Stimulated activated CD4-positive, alpha-beta T cell treated with anti-CD3 and anti-CD28 coated beads, Interleukin-4, amount 100 ng/mL, for 1 hour (primary cell): ENCODE measurements around the gene MED12L.
"Not testable (repeated sequence)": the region's sequence is repeated elsewhere in the genome, so short reads cannot be mapped to it uniquely, and the experiment has no call there.

Experiments used
- DNase-seq: peaks from one replicate; pipeline ENCODE4 v3.0.0-alpha.2; 2020

The MED12L gene

DNA sequence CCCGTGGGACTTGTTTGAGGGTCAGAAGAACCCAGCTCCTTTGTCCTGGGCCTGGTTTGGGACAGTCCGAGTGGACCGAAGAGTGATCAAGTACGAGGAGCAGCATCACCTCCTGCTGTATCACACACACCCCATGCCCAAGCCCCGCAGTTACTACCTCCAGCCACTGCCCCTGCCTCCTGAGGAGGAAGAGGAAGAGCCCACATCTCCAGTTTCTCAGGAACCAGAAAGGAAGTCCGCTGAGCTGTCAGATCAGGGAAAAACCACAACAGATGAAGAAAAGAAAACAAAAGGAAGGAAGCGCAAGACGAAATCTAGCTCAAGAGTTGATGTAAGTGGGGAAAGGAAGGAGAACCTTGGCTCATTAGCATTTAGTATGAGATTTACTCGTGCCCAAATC, 302.4 kb downstream of the MED12L start:
- no peak for DNase-seq

DNA sequence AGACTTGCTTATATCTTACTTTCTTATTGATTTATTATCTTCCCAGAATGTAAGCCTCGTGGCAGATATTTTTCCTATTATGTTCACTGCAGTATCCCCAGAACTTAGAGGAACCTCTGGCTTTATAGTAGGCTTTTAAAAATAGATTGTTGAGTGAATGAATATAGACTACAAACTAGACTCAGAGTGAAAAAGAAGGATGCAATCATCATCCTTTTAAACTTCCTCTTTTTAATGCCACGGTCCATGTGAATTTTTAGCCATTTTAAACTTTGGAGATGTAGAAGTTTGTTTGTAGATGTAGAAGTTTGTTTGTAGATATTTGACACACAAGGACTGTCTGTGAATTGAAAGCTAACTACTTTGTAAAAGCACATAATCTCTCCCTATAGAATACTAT, 306.3 kb downstream of the MED12L start:
- DNase-seq, result no peak

DNA sequence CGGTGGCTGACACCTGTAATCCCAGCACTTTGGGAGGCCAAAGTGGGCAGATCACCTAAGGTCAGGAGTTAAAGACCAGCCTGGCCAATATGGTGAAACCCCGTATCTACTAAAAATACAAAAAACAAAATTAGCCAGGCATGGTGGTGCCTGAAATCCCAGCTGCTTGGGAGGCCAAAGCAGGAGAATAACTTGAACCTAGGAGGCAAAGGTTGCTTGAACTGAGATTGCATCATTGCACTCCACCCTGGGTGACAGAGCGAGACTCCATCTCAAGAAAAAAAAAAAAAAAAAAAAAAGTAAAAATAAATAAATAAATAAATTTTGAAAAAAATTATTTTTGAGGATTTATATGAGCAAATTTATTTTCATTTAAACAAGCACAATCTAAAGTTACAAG, 306.7 kb downstream of the MED12L start:
- not testable (repeated sequence) for DNase-seq

DNA sequence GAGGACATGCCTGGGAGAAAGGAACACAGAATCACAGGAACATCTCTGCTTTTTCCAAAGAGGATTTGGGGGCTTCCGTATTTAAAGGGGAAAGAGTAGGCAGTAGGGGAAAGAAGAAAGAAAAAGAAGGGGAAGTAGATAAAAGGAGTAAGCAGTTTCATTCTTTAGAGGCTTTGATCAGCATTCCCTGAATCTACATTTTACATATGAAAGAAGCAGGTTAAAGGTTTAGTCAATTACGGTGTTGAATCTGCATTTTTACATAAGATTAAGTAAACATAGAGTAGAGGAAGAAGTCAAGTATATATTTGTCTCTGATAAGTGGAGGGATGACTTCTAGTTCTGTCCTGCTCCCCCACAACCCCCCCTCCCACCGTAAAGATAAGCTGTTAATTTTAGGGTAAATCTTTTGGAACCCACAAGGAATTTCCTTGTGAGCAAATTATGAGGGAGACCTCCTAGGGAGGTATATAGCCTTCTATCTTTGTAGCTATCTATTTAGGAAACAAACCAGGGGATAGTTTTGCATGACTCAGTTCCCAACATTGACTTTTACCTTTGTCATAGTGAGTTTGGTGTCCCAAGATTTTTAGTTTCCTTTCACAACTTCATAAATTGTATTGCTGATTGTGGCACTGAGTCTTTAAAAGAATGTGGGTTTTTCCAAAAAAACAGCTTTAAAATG, 307.8 kb downstream of the MED12L start:
- DNase-seq, result no peak

DNA sequence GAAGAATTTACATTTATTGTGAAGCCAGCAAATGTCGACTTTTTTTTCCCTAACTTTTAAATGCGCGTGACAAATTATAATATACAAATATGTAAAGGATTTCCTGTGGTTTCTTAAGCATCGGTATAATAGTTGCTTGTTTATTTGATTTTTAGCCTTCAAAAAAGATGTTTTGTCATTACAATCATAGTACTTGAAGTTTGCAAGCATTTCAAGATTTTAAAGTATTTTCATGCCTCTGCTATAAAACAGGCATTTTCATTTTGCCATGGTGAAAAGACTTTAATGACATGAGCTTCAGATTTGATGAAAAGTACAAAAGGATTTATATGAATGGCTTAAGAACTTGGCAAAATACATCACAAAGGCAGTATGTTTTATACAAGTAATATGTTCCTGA, 308.5 kb downstream of the MED12L start:
- DNase-seq, result no peak

DNA sequence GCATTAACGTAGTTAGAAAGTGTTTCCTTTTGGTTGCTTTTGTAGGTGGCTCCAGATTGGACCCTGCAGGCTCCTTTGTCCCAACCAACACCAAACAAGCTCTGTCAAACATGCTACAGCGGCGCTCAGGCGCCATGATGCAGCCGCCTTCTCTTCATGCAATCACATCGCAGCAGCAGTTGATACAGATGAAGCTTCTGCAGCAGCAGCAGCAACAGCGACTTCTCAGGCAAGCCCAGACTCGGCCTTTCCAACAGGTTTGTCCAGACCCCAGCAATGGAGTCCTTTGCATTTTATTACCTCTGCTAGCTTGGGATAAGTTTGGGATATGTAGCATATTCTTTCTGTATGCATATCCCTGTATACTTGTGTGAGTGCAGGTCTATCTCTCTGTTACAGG, 309.1 kb downstream of the MED12L start:
- DNase-seq, result no peak

DNA sequence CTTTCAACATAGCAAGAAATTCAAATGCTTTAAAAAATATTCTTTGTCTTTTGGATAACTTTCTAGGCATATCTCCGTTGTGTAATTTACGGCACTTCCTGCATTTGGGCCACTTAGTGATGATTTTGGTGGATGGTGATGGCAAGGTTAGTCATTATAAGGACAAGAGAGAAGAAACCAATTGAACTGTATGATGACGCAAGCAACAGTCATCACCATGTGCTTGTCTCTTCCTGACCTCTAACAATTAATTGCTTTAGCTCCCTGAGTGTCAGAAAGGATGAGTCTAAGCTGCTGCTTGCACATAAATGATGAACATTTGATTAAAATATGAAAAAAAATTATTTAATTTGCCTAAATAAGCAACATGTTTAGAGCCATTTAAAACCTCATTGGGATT, 310.3 kb downstream of the MED12L start:
- DNase-seq, result no peak

DNA sequence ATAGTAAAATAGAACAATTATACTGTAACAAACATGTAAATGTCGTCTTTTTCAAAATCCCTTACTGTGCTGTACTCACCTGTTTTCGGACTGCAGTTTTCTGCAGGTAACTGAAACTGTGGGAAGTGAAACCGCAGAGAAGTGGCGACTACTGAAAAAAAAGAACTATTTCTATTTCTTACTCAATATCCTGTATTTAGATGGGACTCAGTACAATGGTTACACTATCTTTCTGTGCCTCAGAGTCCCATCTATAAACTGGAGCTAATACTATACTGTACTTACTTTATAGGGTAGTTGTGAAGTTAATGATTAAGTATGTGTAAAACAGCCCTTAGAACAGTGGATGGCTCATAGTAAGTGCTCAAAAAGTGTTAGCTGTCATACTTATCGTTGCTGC, 313.4 kb downstream of the MED12L start:
- DNase-seq, result no peak

DNA sequence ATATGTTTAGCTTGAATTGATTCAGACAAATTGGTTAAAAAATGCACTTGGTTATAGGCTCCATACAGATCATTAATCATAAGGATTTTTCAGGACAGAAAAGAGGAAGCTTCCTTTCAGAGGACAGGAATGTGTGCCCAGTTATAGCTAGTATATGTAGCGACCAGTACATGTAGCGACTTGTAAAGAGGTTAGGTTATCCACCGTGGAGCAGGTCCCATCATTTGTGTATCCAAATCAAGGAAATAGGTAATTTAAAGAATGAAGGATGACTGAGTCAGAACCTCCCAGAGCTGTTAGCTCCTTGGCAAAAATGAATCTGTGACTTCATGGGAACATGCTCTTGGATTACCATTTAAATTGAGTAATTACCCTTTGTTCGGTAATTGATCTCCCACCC, 314.9 kb downstream of the MED12L start:
- DNase-seq, result no peak

DNA sequence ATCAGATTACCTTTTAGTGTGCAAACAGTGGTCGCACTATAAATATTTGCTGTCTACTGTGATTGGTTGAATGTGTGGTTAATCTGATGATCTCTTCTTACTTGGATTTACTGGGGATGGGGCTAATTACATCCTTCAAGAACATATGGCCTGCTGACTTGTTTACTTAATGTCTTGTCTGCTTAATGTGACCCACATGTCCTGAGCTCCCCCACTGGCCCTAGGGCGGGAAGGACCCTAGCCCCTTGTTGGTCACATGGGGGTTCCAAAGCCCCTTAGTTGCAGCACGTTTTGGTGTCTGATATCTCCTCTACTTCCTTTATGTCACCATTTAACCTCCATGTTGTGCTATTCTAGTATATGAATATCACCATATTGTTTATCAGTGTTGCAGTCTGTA, 316.9 kb downstream of the MED12L start:
- no peak for DNase-seq

DNA sequence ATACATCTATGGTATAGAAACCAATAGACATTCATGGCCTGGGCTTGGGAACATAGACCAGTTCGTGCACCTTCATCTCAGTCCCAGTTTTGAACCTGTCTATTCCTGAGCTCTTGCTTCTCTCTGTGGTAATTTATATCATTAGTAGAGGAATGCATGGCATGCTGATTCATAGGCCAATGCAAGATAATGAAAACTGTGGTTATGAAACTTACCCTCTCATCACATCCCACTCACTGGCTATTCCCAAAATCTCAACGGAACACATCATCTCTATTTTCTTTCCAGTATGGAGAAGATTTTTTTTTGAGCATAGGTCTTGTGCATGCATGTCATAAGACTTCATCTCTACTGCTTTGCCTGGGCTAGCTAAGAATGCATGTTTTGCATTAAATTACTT, 317.8 kb downstream of the MED12L start:
- no peak for DNase-seq

DNA sequence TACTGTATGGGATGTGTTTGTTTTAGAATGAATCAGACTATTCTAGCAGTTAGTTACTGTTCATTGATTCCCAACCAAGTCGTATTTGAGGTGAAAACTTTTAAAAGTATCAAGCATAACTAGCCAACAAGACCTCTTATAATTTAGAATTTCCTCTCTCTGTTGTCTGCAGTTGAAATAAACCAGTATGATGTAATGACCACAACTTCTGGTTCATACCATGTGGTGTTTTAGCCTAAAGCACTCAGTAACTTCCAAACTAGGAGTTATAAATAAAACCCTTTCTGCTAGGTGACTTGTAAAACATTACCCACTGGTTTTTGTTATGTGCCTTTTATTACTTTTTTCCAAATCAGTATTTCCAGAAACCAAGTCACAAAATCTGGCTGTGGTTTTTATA, 318.9 kb downstream of the MED12L start:
- DNase-seq, result no peak

DNA sequence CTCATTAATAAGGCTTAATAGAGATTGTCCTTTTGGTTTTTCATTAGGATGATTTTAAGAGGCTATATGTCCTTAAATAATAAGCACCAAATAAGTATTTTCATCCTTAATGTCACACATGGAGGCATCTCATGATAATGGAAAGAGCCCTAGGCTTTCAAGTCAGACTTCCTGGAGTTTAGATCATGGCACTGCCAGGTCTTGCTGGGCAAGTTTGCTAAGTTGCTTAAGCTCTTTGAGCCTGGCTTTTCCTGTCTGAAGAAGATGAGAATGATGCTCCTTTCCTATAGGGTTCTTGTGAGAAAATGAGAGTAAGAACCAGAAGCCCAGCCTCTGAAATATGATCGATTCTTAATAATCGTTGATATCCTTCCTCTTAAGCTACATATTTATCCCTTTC, 322.5 kb downstream of the MED12L start:
- DNase-seq, result no peak

DNA sequence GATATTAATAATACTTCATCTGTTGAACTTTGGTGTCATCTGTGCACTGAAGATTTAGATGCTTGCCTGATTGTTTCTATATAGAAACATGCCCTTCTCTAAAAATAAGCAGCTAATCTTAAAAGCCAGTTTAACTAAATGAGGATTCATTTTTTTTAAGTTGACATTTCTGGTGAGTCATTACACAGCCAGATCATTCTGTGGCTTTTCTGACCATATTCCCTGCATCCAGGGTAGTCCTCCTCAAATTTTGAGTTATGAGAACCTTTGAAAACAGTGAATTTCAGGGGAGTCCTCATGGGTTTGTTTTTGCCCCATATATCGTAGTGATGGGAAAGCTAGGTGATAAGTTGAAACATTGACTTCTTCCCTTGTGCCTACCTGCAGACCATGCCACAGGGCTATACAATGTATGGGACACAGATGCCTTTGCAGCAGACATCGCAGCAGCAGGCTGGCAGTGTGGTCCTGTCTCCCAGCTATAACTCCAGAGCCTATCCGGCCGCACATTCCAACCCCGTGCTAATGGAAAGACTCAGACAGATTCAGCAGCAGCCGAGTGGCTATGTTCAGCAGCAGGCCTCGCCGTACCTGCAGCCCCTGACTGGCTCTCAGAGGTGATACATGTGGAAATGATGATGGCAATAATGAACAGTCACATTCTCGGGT, 325.6 kb downstream of the MED12L start:
- no peak for DNase-seq

DNA sequence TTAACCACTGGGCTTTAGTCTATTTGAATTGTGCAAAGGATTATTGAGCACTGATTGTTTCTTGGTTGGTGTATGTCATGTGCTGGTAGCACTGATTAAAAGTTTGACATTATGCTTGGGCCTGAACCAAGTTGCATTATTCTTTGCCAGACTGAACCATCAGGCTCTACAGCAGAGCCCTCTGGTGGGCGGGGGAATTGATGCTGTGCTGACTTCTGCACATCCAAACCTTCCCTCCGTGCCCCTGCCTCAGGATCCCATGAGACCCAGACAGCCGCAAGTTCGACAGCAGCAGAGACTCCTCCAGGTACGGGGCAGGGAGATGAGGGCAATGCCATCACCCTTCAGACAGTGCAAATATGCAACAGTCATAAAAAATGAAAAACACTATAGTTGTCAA, 327.5 kb downstream of the MED12L start:
- DNase-seq, result no peak

DNA sequence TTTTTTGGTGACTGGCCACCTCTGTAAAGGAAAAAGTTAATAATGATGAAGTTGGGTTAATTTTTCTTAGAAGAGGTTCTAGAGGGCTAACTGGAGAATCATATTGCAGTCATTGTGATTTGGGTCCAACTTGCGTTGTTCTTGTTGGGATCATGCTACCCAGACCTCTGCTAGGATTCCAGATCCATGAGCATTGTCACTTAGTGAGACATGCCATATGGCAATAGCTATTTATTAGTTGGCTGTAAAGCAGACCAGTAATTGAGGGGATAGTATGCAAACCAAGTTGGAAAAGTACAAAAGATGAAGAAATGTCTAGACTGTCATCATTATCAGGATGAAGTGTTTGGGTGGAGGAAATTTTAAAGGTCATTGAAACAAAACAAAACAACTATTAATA, 329.8 kb downstream of the MED12L start:
- DNase-seq, result no peak

DNA sequence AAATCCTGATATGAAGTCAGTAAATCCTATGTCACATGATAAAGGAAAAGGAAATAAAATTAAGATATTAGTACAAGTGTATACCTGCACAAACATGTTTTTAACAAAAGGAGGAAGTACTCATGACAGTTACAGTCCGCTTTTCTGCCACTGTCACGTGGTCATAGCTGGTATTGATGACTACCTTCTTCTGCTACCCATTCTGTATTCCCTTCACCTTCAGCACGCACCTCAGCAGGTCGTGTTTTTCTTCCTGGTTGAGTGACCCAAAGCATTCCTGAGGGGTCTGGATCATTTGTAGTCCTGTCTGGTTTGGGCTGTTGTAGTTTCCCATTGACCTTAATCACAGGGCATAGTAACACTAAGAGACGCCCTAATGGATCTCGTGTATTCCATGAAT, 334.3 kb downstream of the MED12L start:
- no peak for DNase-seq

DNA sequence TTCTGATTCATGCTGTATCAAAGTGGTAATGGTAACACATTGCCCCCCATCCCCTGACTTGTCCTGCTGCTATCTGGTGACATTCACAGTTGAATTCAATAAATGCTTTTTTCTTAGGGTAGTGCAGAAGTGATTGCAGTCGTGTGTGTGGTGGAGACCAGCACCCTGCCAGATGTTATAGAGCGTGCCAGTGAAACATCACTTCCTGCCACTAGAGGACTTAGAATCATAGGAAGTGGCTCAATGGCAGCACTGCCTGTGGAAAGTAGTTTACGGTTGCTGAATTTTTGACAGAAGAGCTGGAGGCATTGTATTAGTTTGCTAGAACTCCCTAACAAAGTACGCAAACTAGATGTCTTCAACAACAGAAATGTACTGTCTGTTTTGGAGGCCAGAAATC, 336.5 kb downstream of the MED12L start:
- DNase-seq, result no peak

DNA sequence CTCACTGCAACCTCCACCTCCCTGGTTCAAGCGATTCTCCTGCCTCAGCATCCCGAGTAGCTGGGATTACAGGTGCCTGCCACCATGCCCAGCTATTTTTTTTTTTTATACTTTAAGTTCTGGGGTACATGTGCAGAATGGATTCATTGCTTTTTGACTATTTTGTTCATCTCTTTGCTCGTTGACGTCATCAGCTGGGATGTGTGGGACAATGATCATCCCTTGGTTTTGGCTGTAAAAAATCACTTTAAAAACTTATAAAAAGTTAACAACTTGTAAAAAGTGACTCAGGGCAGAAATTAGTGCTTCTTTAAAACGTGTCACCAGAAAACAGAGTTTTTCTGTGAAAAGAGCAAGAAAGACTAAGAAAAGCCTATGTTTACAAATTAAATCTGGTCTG, 337.6 kb downstream of the MED12L start:
- no peak for DNase-seq

DNA sequence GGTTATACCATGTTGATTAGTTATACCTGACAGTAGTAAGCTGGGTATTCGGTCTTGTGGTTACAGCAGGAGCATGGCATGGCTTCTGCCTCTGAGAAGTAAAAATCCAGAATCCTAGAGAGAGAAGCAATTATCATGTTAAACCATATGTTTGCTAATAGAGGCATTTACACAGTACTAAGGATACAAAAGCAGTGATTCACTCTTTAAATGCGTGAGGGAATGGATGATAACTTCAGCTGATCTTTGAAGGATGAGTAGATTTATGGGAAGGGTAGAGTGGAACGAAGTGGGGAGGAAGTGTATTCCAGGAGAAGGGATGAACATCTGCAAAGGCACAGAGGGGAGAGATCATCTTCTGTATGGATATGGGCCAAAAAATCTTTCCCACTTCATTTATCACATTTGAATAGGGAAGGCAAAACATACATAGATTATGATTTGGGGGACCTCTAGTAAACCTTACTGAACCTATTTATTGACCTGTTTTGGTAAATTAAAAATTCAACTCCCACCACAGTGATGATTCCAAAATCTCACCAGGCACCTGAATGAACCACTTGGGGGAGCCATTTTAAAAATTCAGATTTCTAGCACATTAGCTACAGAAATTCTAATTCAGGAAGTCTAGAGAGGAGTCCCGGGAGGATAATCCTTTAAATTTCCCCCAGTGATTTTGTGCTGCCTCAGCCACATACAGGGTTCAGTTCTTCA, 340.3 kb downstream of the MED12L start:
- no peak for DNase-seq

DNA sequence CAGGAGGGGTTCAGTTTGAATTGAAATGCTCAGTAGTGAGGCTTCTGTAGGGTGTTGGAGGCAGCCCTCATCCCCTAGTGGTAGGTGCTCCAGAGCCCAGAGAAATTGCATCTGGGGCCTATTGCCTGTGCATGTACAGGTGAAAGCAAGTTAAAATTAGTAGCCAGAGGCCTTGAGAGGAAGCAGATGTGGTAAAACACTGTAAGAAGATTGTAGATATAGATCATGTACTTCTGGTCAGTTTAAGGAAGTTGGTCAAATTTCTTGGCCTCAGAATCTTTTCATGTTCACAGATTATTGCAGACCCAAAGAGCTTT, 340.8 kb downstream of the MED12L start:
- DNase-seq, result no peak

DNA sequence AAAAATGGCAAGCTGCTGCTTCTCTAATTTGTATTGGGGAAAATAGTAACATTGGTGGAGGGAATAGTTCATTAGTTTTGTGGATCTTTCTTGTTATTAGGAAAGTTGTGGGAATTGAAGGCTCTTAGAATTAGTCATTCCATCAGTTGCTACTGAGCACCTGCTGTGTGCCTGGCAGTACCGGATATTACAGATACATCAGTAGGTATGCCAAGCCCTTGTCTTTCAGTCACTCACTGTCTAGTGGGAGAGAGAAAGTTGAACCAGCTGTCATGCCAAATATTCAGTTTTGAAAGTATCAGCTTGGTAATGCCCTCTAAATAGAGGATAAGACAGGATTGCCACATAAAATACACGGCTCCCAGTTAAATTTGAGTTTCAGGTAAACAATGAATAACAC, 342.9 kb downstream of the MED12L start:
- DNase-seq, result no peak

DNA sequence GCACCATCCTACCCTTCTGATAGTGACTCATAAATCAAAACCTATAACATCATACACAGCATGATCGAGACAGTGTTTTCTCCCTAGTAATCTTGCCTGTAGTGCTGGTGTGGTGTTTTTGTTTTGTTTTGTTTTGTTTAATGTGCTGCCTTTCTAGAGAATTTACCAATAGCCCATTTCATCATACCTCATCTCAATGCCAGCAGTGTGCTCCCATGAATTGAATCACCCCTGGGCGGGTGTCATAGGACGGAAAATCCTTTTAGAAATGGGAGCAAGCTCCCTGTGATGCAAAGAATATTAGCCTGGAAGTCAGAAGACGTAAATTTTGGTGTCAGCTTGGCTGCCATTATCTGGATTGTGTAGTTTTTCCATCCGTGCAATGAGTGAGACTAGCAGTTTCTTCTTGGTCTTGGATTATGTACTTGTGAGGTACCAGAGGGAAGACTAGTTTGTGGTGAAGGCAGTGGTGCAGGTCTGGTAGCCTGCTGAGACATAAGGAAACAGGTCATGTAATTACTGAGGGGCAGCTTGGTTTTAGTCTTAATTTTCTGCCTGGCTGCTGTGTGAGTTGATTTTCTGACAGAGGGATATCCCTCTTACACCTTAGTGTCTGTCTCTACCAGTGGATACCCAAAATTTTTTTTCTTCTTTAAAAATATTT, 345.5 kb downstream of the MED12L start:
- DNase-seq, result no peak

DNA sequence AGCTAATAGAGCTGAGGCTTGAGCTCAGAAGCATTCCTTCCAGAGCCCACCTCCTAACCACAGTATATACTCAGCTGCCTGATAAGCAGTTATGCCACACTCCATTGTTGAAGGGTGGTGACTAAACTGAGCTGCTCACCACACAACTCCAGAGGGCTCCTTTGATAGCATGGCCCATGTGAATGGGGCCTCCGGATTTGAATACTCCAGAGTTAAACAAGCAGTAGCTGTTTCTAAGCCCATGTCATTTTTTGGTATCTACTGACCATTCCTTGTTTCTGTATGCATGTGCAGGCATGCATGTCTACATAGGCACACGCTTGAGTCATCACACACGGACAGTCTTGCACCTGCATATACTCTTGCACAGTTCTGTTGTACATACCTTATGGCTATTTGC, 346.5 kb downstream of the MED12L start:
- DNase-seq, result no peak
